ENCODE data around the gene SRRM2. TPM values are rescaled to one million over a fixed set of nuclear protein-coding genes. Genes with fewer than 3 reads are reported as not detected.

SRRM2 gene
- total and polyA plus RNA-seq, 2 experiments from 2014 or later, result 42.6 to 202 TPM

GRCh38 chr16:2704983-2705275, 47.5 kb upstream of the SRRM2 start:
- Histone ChIP-seq H3K79me2 (ENCODE audit: insufficient read depth) (peaks cover 3% of the 10 kb centered on the region; the same call in 1 of the 2 replicates), H3K9ac (no peak overlapping the region), H3K27ac (no peak overlapping the region), H3K36me3 (ENCODE audit: low read depth) (peaks cover 5% of the 10 kb centered on the region; the same call in 1 of the 2 replicates), H3K27me3 (replicated peaks; ENCODE audit: insufficient read depth) (no peaks in the 10 kb centered on the region), H3F3A (ENCODE audit: insufficient read depth) (no peaks in the 10 kb centered on the region), H4K20me1 (ENCODE audit: insufficient read depth) (no peaks in the 10 kb centered on the region), H2AFZ (no peak overlapping the region), H3K9me3 (ENCODE audit: low read depth) (no peaks in the 10 kb centered on the region), H3K9me2 (ENCODE audit: insufficient read depth) (no peaks in the 10 kb centered on the region), H3K4me1 (ENCODE audit: insufficient read depth) (no peaks in the 10 kb centered on the region), H3K4me2 (ENCODE audit: unreplicated experiment) (no peak overlapping the region), H3K4me3 (no peak overlapping the region)
- WGBS, 2 experiments (ENCODE audit: low coverage in 1 of 2, low lambda C conversion rate in 2 of 2, missing lambda C conversion rate in 2 of 2), result 98 to 99% methylated on average over 14 of the region's 14 CpGs
- TF ChIP-seq EZH2phosphoT487 (IDR thresholded peaks at IDR 0.05; ENCODE audit: insufficient read depth, low read depth) (no peak), EZH2 (IDR thresholded peaks at IDR 0.05; ENCODE audit: insufficient read depth, poor library complexity, severe bottlenecking) (no peak)
- DNase-seq, result no peak
- in situ Hi-C loops (cut with MboI), result no loop called here

GRCh38 chr16:2705351-2705750, 47.1 kb upstream of the SRRM2 start:
- in situ Hi-C loops (cut with MboI), result no loop called here
- no peak overlapping the region for H3K4me2 ChIP-seq (ENCODE audit: unreplicated experiment)
- no peaks in the 10 kb centered on the region for H3K4me1 ChIP-seq (ENCODE audit: insufficient read depth)
- WGBS, 2 experiments (ENCODE audit: low coverage in 1 of 2, low lambda C conversion rate in 2 of 2, missing lambda C conversion rate in 2 of 2), result 87 to 90% methylated on average over 10 of the region's 10 CpGs
- H3K9me2 ChIP-seq (ENCODE audit: insufficient read depth), result no peaks in the 10 kb centered on the region
- H3F3A ChIP-seq (ENCODE audit: insufficient read depth), result no peaks in the 10 kb centered on the region
- H3K27ac ChIP-seq, result no peak overlapping the region
- no peaks in the 10 kb centered on the region for H3K27me3 ChIP-seq (replicated peaks; ENCODE audit: insufficient read depth)
- H3K9me3 ChIP-seq (ENCODE audit: low read depth), result no peaks in the 10 kb centered on the region
- no peak for DNase-seq
- TF ChIP-seq EZH2 (IDR thresholded peaks at IDR 0.05; ENCODE audit: insufficient read depth, poor library complexity, severe bottlenecking) (no peak), EZH2phosphoT487 (IDR thresholded peaks at IDR 0.05; ENCODE audit: insufficient read depth, low read depth) (no peak)
- no peaks in the 10 kb centered on the region for H4K20me1 ChIP-seq (ENCODE audit: insufficient read depth)
- H2AFZ ChIP-seq, result no peak overlapping the region
- peaks cover 5% of the 10 kb centered on the region; the same call in 1 of the 2 replicates for H3K36me3 ChIP-seq (ENCODE audit: low read depth)
- H3K79me2 ChIP-seq (ENCODE audit: insufficient read depth), result peaks cover 3% of the 10 kb centered on the region; the same call in 1 of the 2 replicates
- no peak overlapping the region for H3K9ac ChIP-seq
- H3K4me3 ChIP-seq, result no peak overlapping the region

- Histone ChIP-seq H3K79me2 (ENCODE audit: insufficient read depth) (peaks cover under 1% of the 10 kb centered on the region; the same call in 1 of the 2 replicates), H3K4me1 (ENCODE audit: insufficient read depth) (no peaks in the 10 kb centered on the region), H2AFZ (no peak overlapping the region), H3K9me3 (ENCODE audit: low read depth) (no peaks in the 10 kb centered on the region), H3K9me2 (ENCODE audit: insufficient read depth) (no peaks in the 10 kb centered on the region), H3K27me3 (replicated peaks; ENCODE audit: insufficient read depth) (no peaks in the 10 kb centered on the region), H4K20me1 (ENCODE audit: insufficient read depth) (no peaks in the 10 kb centered on the region), H3K4me3 (no peak overlapping the region), H3F3A (ENCODE audit: insufficient read depth) (no peaks in the 10 kb centered on the region), H3K4me2 (ENCODE audit: unreplicated experiment) (no peak overlapping the region), H3K27ac (no peak overlapping the region), H3K9ac (no peak overlapping the region), H3K36me3 (ENCODE audit: low read depth) (peaks cover 5% of the 10 kb centered on the region; the same call in 1 of the 2 replicates)
- WGBS, 2 experiments (ENCODE audit: low coverage in 1 of 2, low lambda C conversion rate in 2 of 2, missing lambda C conversion rate in 2 of 2), result 93 to 99% methylated on average over 15 to 17 of the region's 17 CpGs
- no peak for DNase-seq
- in situ Hi-C loops (cut with MboI), result no loop called here
- TF ChIP-seq EZH2 (IDR thresholded peaks at IDR 0.05; ENCODE audit: insufficient read depth, poor library complexity, severe bottlenecking), result no peak
- no peak for TF ChIP-seq EZH2phosphoT487 (IDR thresholded peaks at IDR 0.05; ENCODE audit: insufficient read depth, low read depth)
Observed at GRCh38 chr16:2706085-2706484, 46.4 kb upstream of the SRRM2 start.

- Histone ChIP-seq H3K79me2 (ENCODE audit: insufficient read depth) (no peaks in the 10 kb centered on the region), H4K20me1 (ENCODE audit: insufficient read depth) (no peaks in the 10 kb centered on the region), H3K9me2 (ENCODE audit: insufficient read depth) (no peaks in the 10 kb centered on the region), H3F3A (ENCODE audit: insufficient read depth) (no peaks in the 10 kb centered on the region), H3K4me3 (no peak overlapping the region), H3K4me1 (ENCODE audit: insufficient read depth) (no peaks in the 10 kb centered on the region), H3K9ac (no peak overlapping the region), H3K27me3 (replicated peaks; ENCODE audit: insufficient read depth) (no peaks in the 10 kb centered on the region), H3K36me3 (ENCODE audit: low read depth) (peaks cover 5% of the 10 kb centered on the region; the same call in 1 of the 2 replicates), H3K27ac (no peak overlapping the region), H3K4me2 (ENCODE audit: unreplicated experiment) (no peak overlapping the region), H2AFZ (no peak overlapping the region), H3K9me3 (ENCODE audit: low read depth) (no peaks in the 10 kb centered on the region)
- TF ChIP-seq EZH2 (IDR thresholded peaks at IDR 0.05; ENCODE audit: insufficient read depth, poor library complexity, severe bottlenecking) (no peak), EZH2phosphoT487 (IDR thresholded peaks at IDR 0.05; ENCODE audit: insufficient read depth, low read depth) (no peak)
- in situ Hi-C loops (cut with MboI), result no loop called here
- DNase-seq, result no peak
- WGBS, 2 experiments (ENCODE audit: low coverage in 1 of 2, low lambda C conversion rate in 2 of 2, missing lambda C conversion rate in 2 of 2), result 95 to 96% methylated on average over 11 to 22 of the region's 22 CpGs
Observed at GRCh38 chr16:2706611-2707311, 45.7 kb upstream of the SRRM2 start.

All from GM23248 (cell line).